ENCODE results near the gene TMEM129. TPM values are rescaled to one million over a fixed set of nuclear protein-coding genes. Genes with fewer than 3 reads are reported as not detected.

Gene TMEM129
- total RNA-seq, 1 donor from 2014 or later: 27.2 TPM

DNA sequence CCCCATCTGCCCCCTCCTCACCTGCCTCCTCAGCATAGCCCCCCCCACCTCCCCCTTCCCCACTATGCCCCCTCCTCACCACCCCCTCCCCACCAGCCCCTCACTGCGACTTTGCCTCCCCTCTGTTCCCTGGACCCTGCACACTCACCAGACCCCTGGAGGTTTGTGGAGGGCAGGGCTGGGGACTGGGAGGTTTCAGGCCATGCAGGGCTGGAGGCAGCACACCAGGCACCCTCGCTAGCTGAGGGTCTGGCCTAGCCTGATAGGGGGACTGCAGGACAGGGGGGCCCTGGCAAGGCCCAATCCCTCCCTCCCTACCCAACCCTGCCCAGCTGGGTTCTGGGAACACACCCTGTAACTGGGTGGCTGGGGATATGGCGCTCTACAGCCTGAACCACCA, 28.2 kb upstream of the TMEM129 start:
- H3K36me3 Mint-ChIP-seq (ENCODE audit: low read depth, unreplicated experiment): peaks cover 4% of the 10 kb centered on the region
- H3K9me3 Mint-ChIP-seq (ENCODE audit: unreplicated experiment): no peaks in the 10 kb centered on the region
- H3K27ac Mint-ChIP-seq (ENCODE audit: unreplicated experiment): no peak overlapping the region
- H3K27me3 Mint-ChIP-seq (ENCODE audit: unreplicated experiment): no peaks in the 10 kb centered on the region
- no peaks in the 10 kb centered on the region for H3K4me1 Mint-ChIP-seq (ENCODE audit: unreplicated experiment)
- H3K4me3 Mint-ChIP-seq (ENCODE audit: unreplicated experiment): no peak overlapping the region
- no peak for DNase-seq (ENCODE audit: low spot score)
- TF ChIP-seq, protein P1, sequence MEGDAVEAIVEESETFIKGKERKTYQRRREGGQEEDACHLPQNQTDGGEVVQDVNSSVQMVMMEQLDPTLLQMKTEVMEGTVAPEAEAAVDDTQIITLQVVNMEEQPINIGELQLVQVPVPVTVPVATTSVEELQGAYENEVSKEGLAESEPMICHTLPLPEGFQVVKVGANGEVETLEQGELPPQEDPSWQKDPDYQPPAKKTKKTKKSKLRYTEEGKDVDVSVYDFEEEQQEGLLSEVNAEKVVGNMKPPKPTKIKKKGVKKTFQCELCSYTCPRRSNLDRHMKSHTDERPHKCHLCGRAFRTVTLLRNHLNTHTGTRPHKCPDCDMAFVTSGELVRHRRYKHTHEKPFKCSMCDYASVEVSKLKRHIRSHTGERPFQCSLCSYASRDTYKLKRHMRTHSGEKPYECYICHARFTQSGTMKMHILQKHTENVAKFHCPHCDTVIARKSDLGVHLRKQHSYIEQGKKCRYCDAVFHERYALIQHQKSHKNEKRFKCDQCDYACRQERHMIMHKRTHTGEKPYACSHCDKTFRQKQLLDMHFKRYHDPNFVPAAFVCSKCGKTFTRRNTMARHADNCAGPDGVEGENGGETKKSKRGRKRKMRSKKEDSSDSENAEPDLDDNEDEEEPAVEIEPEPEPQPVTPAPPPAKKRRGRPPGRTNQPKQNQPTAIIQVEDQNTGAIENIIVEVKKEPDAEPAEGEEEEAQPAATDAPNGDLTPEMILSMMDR (IDR thresholded peaks at IDR 0.05; ENCODE audit: unreplicated experiment): no peak

DNA sequence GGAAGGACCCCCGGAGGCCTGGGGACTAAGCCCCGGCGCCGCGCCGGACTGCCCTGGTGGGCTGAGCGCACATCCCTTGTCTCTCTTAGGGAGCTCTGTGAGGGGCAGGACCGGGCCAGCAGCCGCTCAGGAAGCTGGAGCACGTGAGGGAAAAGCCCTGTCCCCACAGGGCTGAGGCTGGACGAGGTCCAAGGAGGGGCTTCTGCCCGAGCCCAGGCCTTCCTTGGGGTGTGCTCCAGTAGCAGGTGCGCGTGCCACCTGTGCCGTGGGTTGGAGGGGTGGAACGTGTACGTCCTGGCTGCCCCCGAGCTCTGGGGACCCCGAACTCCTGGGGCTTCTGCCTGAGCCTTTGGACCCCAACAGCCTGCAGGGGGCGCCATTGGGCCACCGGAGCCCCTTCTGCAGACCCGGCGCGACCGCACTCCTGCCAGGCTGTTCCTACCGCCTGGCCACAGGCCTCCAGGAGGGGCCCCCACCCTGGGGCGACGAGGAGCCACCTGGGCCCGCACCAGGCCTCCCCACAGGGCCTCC, 27.4 kb upstream of the TMEM129 start:
- TF ChIP-seq, protein P1 (IDR thresholded peaks at IDR 0.05; ENCODE audit: unreplicated experiment): peak; percentile 92
- Mint-ChIP-seq H3K4me1 (ENCODE audit: unreplicated experiment) (no peaks in the 10 kb centered on the region), H3K4me3 (ENCODE audit: unreplicated experiment) (no peak overlapping the region), H3K9me3 (ENCODE audit: unreplicated experiment) (no peaks in the 10 kb centered on the region), H3K27ac (ENCODE audit: unreplicated experiment) (no peak overlapping the region), H3K27me3 (ENCODE audit: unreplicated experiment) (peaks cover 2% of the 10 kb centered on the region), H3K36me3 (ENCODE audit: low read depth, unreplicated experiment) (peaks cover 6% of the 10 kb centered on the region)
- peak; percentile 94 for DNase-seq (ENCODE audit: low spot score)

DNA sequence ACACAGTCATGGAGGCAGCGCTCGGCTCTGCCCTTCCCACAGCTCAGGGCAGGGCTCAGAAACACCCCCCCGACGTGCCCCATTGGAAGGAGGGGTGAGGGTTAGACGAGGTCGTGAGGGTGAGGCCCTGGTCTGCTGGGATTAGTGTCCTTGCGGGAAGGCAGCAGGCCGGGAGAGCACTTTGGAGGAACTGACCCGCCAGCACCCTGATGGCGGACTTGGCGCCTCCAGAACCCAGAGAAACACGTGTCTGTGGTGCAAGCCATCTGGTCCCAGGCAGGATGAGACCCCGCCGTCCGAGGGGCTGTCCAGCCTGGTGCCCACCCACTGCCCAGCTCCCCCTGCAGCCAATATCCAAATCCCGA, 26.5 kb upstream of the TMEM129 start:
- TF ChIP-seq, protein P1 (IDR thresholded peaks at IDR 0.05; ENCODE audit: unreplicated experiment): no peak
- DNase-seq (ENCODE audit: low spot score): no peak
- Mint-ChIP-seq H3K36me3 (ENCODE audit: low read depth, unreplicated experiment) (peaks cover 9% of the 10 kb centered on the region), H3K4me3 (ENCODE audit: unreplicated experiment) (no peak overlapping the region), H3K27me3 (ENCODE audit: unreplicated experiment) (peaks cover 6% of the 10 kb centered on the region), H3K4me1 (ENCODE audit: unreplicated experiment) (no peaks in the 10 kb centered on the region), H3K9me3 (ENCODE audit: unreplicated experiment) (no peaks in the 10 kb centered on the region), H3K27ac (ENCODE audit: unreplicated experiment) (no peak overlapping the region)

- Mint-ChIP-seq H3K4me3 (ENCODE audit: unreplicated experiment) (no peak overlapping the region), H3K36me3 (ENCODE audit: low read depth, unreplicated experiment) (peaks cover 9% of the 10 kb centered on the region), H3K27ac (ENCODE audit: unreplicated experiment) (no peak overlapping the region), H3K27me3 (ENCODE audit: unreplicated experiment) (peaks cover 6% of the 10 kb centered on the region), H3K9me3 (ENCODE audit: unreplicated experiment) (no peaks in the 10 kb centered on the region), H3K4me1 (ENCODE audit: unreplicated experiment) (no peaks in the 10 kb centered on the region)
- no peak for DNase-seq (ENCODE audit: low spot score)
- TF ChIP-seq, protein P1 (IDR thresholded peaks at IDR 0.05; ENCODE audit: unreplicated experiment): no peak
Observed at GRCh38 chr4:1746919-1747602, 25.9 kb upstream of the TMEM129 start.

DNA sequence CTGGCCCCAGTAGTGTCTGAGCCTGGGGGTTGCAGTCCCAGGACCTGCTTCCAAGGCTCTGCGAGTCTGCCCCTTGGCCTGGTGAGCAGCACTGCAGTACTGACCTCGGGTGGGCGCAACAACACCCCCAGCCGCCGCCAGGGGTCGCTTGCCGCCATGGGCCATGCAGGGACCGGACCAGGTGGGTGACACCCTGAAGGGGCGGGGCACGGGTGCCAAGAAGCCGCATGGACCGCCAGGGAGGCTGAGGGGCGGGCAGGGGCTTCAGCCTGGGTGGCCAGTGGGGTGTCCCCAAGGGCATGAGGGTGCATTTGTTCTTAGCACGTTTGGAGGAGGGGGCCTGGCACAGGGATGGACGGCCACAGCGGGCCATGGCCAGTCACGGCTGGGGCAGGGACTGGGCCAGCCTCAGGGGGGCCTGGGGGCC, 25.2 kb upstream of the TMEM129 start:
- peaks cover 13% of the 10 kb centered on the region for H3K36me3 Mint-ChIP-seq (ENCODE audit: low read depth, unreplicated experiment)
- DNase-seq (ENCODE audit: low spot score): peak; percentile 98
- TF ChIP-seq, protein P1 (IDR thresholded peaks at IDR 0.05; ENCODE audit: unreplicated experiment): peak; percentile 97
- no peak overlapping the region for H3K4me3 Mint-ChIP-seq (ENCODE audit: unreplicated experiment)
- peaks cover 6% of the 10 kb centered on the region for H3K27me3 Mint-ChIP-seq (ENCODE audit: unreplicated experiment)
- H3K9me3 Mint-ChIP-seq (ENCODE audit: unreplicated experiment): no peaks in the 10 kb centered on the region
- no peaks in the 10 kb centered on the region for H3K4me1 Mint-ChIP-seq (ENCODE audit: unreplicated experiment)
- H3K27ac Mint-ChIP-seq (ENCODE audit: unreplicated experiment): no peak overlapping the region
